GM23338 (cell line): ENCODE results near the gene GREB1L. TPM values are rescaled to one million over a fixed set of nuclear protein-coding genes. Genes with fewer than 3 reads are reported as not detected.

Experiments used
- ATAC-seq: fragments of 200-7000 bp; cut with Tn5 transposase; 3 replicates; pipeline ENCODE4 v1.9.1; 2020
- DNase-seq: peaks from one replicate; pipeline ENCODE4 v3.0.0-alpha.2; 2015; ENCODE audit warnings: low spot score
- H2AFZ ChIP-seq: fragments of 200-600 bp; sonication (generic); 2 replicates; pipeline ENCODE4 v1.8.0; 2016; ENCODE audit warnings: antibody characterized with exemption, mild to moderate bottlenecking, moderate library complexity
- H3F3A ChIP-seq: fragments of 200-600 bp; sonication (generic); replicated peaks from 2 replicates; pipeline ENCODE4 v1.8.0; 2017; ENCODE audit warnings: antibody characterized with exemption, mixed run types, low read depth
- H3K27ac ChIP-seq: fragments of 200-600 bp; sonication (generic); 2 replicates; pipeline ENCODE4 v1.6.1; 2016; ENCODE audit warnings: low read depth
- H3K27me3 ChIP-seq: fragments of 200-600 bp; sonication (generic); 2 replicates; pipeline ENCODE4 v1.8.0; 2016; ENCODE audit warnings: mild to moderate bottlenecking, mixed run types, moderate library complexity; ENCODE audit not compliant: insufficient read depth
- H3K36me3 ChIP-seq: fragments of 200-600 bp; sonication (generic); 2 replicates; pipeline ENCODE4 v1.8.0; 2016; ENCODE audit warnings: mild to moderate bottlenecking; ENCODE audit not compliant: insufficient read depth
- H3K4me1 ChIP-seq: fragments of 200-600 bp; sonication (generic); 2 replicates; pipeline ENCODE4 v1.8.0; 2016; ENCODE audit warnings: mild to moderate bottlenecking, moderate library complexity; ENCODE audit not compliant: insufficient read depth
- H3K4me2 ChIP-seq: fragments of 200-600 bp; sonication (generic); 2 replicates; pipeline ENCODE4 v1.7.1; 2017; ENCODE audit warnings: mixed run types
- H3K4me3 ChIP-seq: fragments of 200-600 bp; sonication (generic); 2 replicates; pipeline ENCODE4 v1.6.1; 2016; ENCODE audit warnings: mixed run types
- H3K79me2 ChIP-seq: fragments of 200-600 bp; sonication (generic); replicated peaks from 2 replicates; pipeline ENCODE4 v1.8.0; 2017; ENCODE audit warnings: mild to moderate bottlenecking; ENCODE audit not compliant: insufficient read depth
- H3K9me2 ChIP-seq: fragments of 200-600 bp; sonication (generic); 2 replicates; pipeline ENCODE4 v1.8.0; 2017; ENCODE audit not compliant: insufficient read depth
- H4K20me1 ChIP-seq: fragments of 200-600 bp; sonication (generic); replicated peaks from 2 replicates; pipeline ENCODE4 v1.8.0; 2017; ENCODE audit warnings: mild to moderate bottlenecking; ENCODE audit not compliant: insufficient read depth
- H3K27ac Mint-ChIP-seq: 2 replicates; pipeline ENCODE4 v1.8.0; 2020; ENCODE audit warnings: inconsistent platforms, mild to moderate bottlenecking, moderate library complexity, mixed read lengths
- H3K27me3 Mint-ChIP-seq: 3 replicates; pipeline ENCODE4 v1.8.0; 2022; ENCODE audit warnings: low read depth, mild to moderate bottlenecking, moderate library complexity, mixed read lengths, inconsistent platforms; ENCODE audit not compliant: insufficient read depth, poor library complexity
- H3K36me3 Mint-ChIP-seq: 3 replicates; pipeline ENCODE4 v1.8.0; 2021; ENCODE audit warnings: low read depth, mild to moderate bottlenecking, inconsistent platforms, moderate library complexity, mixed read lengths
- H3K4me1 Mint-ChIP-seq: 3 replicates; pipeline ENCODE4 v1.8.0; 2020; ENCODE audit warnings: mild to moderate bottlenecking, inconsistent platforms, mixed read lengths
- H3K4me3 Mint-ChIP-seq: 3 replicates; pipeline ENCODE4 v1.8.0; 2021; ENCODE audit warnings: moderate library complexity, mild to moderate bottlenecking, inconsistent platforms, mixed read lengths
- H3K9me3 Mint-ChIP-seq: 3 replicates; pipeline ENCODE4 v1.8.0; 2020; ENCODE audit warnings: moderate library complexity, mild to moderate bottlenecking, inconsistent platforms, mixed read lengths
- CTCF ChIP-seq, 2 experiments: fragments of 200-600 bp in 1 of 2; sonication (generic) in 1 of 2; conservative IDR thresholded peaks; 2 replicates each; pipeline versions ENCODE4 v1.5.1 to v1.6.1; 2016 to 2017; ENCODE audit warnings: antibody characterized with exemption in 2 of 2, low read depth in 2 of 2, mild to moderate bottlenecking in 2 of 2, moderate library complexity in 1 of 2
- ETS1 ChIP-seq: IDR thresholded peaks from 2 replicates; pipeline ENCODE4 v1.6.1; 2016; ENCODE audit warnings: antibody characterized with exemption
- EZH2 ChIP-seq: fragments of 200-600 bp; sonication (generic); IDR thresholded peaks from one replicate; pipeline ENCODE4 v1.8.0; 2017; ENCODE audit warnings: antibody characterized with exemption, mild to moderate bottlenecking, low read depth; ENCODE audit not compliant: unreplicated experiment
- NANOG ChIP-seq: IDR thresholded peaks from 2 replicates; pipeline ENCODE4 v1.6.1; 2016; ENCODE audit warnings: antibody characterized with exemption, borderline replicate concordance
- POLR2AphosphoS5 ChIP-seq: IDR thresholded peaks from 2 replicates; pipeline ENCODE4 v1.6.1; 2016; ENCODE audit warnings: antibody characterized with exemption, low read depth
- REST ChIP-seq: IDR thresholded peaks from one replicate; pipeline ENCODE4 v1.6.1; 2018; ENCODE audit warnings: antibody characterized with exemption; ENCODE audit not compliant: unreplicated experiment
- STAT1 ChIP-seq: IDR thresholded peaks from one replicate; pipeline ENCODE4 v1.6.1; 2016; ENCODE audit warnings: antibody characterized with exemption; ENCODE audit not compliant: unreplicated experiment
- ZNF114 ChIP-seq: fragments of 250-450 bp; sonication (Bioruptor Pico); IDR thresholded peaks from 2 replicates; pipeline ENCODE4 v1.5.0; 2020; ENCODE audit warnings: mild to moderate bottlenecking, moderate library complexity
- ZNF462 ChIP-seq: fragments of 250-450 bp; sonication (Bioruptor Pico); IDR thresholded peaks from 2 replicates; pipeline ENCODE4 v1.5.0; 2020; ENCODE audit warnings: mild to moderate bottlenecking, moderate library complexity
- polyA plus RNA-seq: library from polyadenylated mRNA; unstranded; fragments of >200 nt; fragmentation: Nextera tagmentation; extraction: Ambion mirVana; gene quantifications from 2 replicates; pipeline ENCODE4 v1.2.1, GENCODE V29; 2016
- total RNA-seq: library from RNA; depleted of rRNA; stranded (reverse); fragments of >200 nt; shearing (Covaris generic); gene quantifications from 2 replicates; pipeline ENCODE4 v1.2.3, GENCODE V29; 2014

The GREB1L gene
- total and polyA plus RNA-seq, 2 experiments from 2014 or later, result 0.03 to 0.29 TPM

- no peaks in the 10 kb centered on the region for H3K27me3 ChIP-seq
- no peak for TF ChIP-seq ZNF462 (CRISPR knock-in tag)
- Mint-ChIP-seq H3K9me3 (no peaks in the 10 kb centered on the region), H3K4me1 (no peaks in the 10 kb centered on the region), H3K27ac (no peak overlapping the region), H3K4me3 (no peak overlapping the region), H3K36me3 (no peaks in the 10 kb centered on the region), H3K27me3 (peaks cover 4% of the 10 kb centered on the region)
- H3K4me3 ChIP-seq, result no peak overlapping the region
- no peak overlapping the region for H2AFZ ChIP-seq
- no peak overlapping the region for H3K4me2 ChIP-seq
- H3K79me2 ChIP-seq, result no peaks in the 10 kb centered on the region
- no peaks in the 10 kb centered on the region for H3F3A ChIP-seq
- H3K27ac ChIP-seq, result no peak overlapping the region
- ATAC-seq, result no peak
- H3K36me3 ChIP-seq, result no peaks in the 10 kb centered on the region
- no peaks in the 10 kb centered on the region for H3K9me2 ChIP-seq
- no peak for DNase-seq
- H3K4me1 ChIP-seq, result no peaks in the 10 kb centered on the region
- H4K20me1 ChIP-seq, result no peaks in the 10 kb centered on the region
These were observed 45.6 kb upstream of the GREB1L start for GRCh38 chr18:21196426-21196825.

- H3F3A ChIP-seq, result no peaks in the 10 kb centered on the region
- H3K4me2 ChIP-seq, result no peak overlapping the region
- TF ChIP-seq CTCF (conservative IDR thresholded peaks at IDR 0.05; ENCODE audit: low read depth in 2 of 2) (no peak), ETS1 (no peak), POLR2AphosphoS5 (no peak), ZNF114 (no peak), STAT1 (no peak), REST (no peak), EZH2 (no peak), NANOG (no peak)
These were observed 38.9 kb upstream of the GREB1L start for GRCh38 chr18:21203126-21203525.

More at GRCh38 chr18:21203126-21203525, 38.9 kb upstream of the GREB1L start:
- Histone ChIP-seq H3K4me3 (no peak overlapping the region), H3K79me2 (no peaks in the 10 kb centered on the region), H3K36me3 (no peaks in the 10 kb centered on the region), H2AFZ (no peak overlapping the region), H3K27ac (no peak overlapping the region), H3K9me2 (no peaks in the 10 kb centered on the region), H3K4me1 (no peaks in the 10 kb centered on the region), H4K20me1 (no peaks in the 10 kb centered on the region), H3K27me3 (no peaks in the 10 kb centered on the region)
- H3K27ac Mint-ChIP-seq, result no peak overlapping the region
- H3K9me3 Mint-ChIP-seq, result no peaks in the 10 kb centered on the region
- ATAC-seq (no peak), DNase-seq (no peak)
- no peaks in the 10 kb centered on the region for H3K4me1 Mint-ChIP-seq
- H3K27me3 Mint-ChIP-seq, result peaks cover 1% of the 10 kb centered on the region
- no peaks in the 10 kb centered on the region for H3K36me3 Mint-ChIP-seq
- H3K4me3 Mint-ChIP-seq, result no peak overlapping the region
